Fibroblast of lung (primary cell): Measurements from ENCODE around the gene TMEM183A. TPM values are rescaled to one million over a fixed set of nuclear protein-coding genes. Genes with fewer than 3 reads are reported as not detected.

Experiments
- DNase-seq, 2 donors: peaks; one replicate each; pipeline versions ENCODE4 v3.0.0 to v3.0.0-alpha.2; 2010; ENCODE audit warnings: low read depth in 2 of 2
- H2AFZ ChIP-seq: 2 replicates; pipeline ENCODE4 v1.5.1; 2012; ENCODE audit warnings: low read length, control low read depth, inconsistent platforms
- H3K27ac ChIP-seq: 2 replicates; pipeline ENCODE4 v1.5.1; 2011; ENCODE audit warnings: low read length, control low read depth; ENCODE audit not compliant: insufficient read depth
- H3K27me3 ChIP-seq: 2 replicates; pipeline ENCODE4 v1.5.1; 2011; ENCODE audit warnings: mild to moderate bottlenecking, low read length; ENCODE audit not compliant: control insufficient read depth, insufficient read depth
- H3K36me3 ChIP-seq: 2 replicates; pipeline ENCODE4 v1.5.1; 2011; ENCODE audit warnings: low read length; ENCODE audit not compliant: control insufficient read depth, insufficient read depth
- H3K4me1 ChIP-seq: 2 replicates; pipeline ENCODE4 v1.5.1; 2011; ENCODE audit warnings: low read length; ENCODE audit not compliant: control insufficient read depth, insufficient read depth; ENCODE audit errors: extremely low read depth
- H3K4me2 ChIP-seq: 2 replicates; pipeline ENCODE4 v1.5.1; 2011; ENCODE audit warnings: low read length, control low read depth; ENCODE audit not compliant: insufficient read depth; ENCODE audit errors: extremely low read depth
- H3K4me3 ChIP-seq, 4 experiments: fragments of 200-600 bp in 1 of 4; sonication (generic) in 1 of 4; replicated peaks in 1 of 4; 2 replicates each; pipeline ENCODE4 v1.5.1; 2011 to 2016; ENCODE audit warnings: low read length in 4 of 4, low read depth in 3 of 4, mild to moderate bottlenecking in 3 of 4, control low read depth in 2 of 4, inconsistent platforms in 1 of 4, mixed read lengths in 1 of 4; ENCODE audit not compliant: insufficient read depth in 1 of 4; ENCODE audit errors: control extremely low read depth in 1 of 4
- H3K79me2 ChIP-seq: 2 replicates; pipeline ENCODE4 v1.5.1; 2012; ENCODE audit warnings: mild to moderate bottlenecking, low read length, inconsistent platforms; ENCODE audit not compliant: control insufficient read depth, insufficient read depth
- H3K9ac ChIP-seq: 2 replicates; pipeline ENCODE4 v1.5.1; 2011; ENCODE audit warnings: mild to moderate bottlenecking, low read length, control low read depth; ENCODE audit not compliant: insufficient read depth
- H3K9me3 ChIP-seq: 2 replicates; pipeline ENCODE4 v1.5.1; 2012; ENCODE audit warnings: low read depth, low read length; ENCODE audit not compliant: control insufficient read depth, insufficient read depth
- H4K20me1 ChIP-seq: 2 replicates; pipeline ENCODE4 v1.5.1; 2011; ENCODE audit warnings: low read length; ENCODE audit not compliant: control insufficient read depth, insufficient read depth; ENCODE audit errors: extremely low read depth
- EZH2 ChIP-seq: IDR thresholded peaks from 2 replicates; pipeline ENCODE4 v1.5.1; 2012; ENCODE audit warnings: low read length, control low read depth, mild to moderate bottlenecking; ENCODE audit errors: missing control alignments
- polyA plus RNA-seq, 2 donors: library from polyadenylated mRNA; depleted of rRNA in 1 of 2; stranded (reverse) in 1 of 2; unstranded in 1 of 2; fragments of >200 nt; gene quantifications; 2 replicates each; pipeline ENCODE4 v1.2.1, GENCODE V29; 2011 to 2012; ENCODE audit warnings: missing spikeins in 1 of 2
- total RNA-seq: library from RNA; depleted of rRNA; stranded (reverse); fragments of >200 nt; gene quantifications from 2 replicates; pipeline ENCODE4 v1.2.1, GENCODE V29; 2014
- TF ChIP-seq, protein P1 (sequence below), 2 donors: IDR thresholded peaks in 1 of 2; conservative IDR thresholded peaks in 1 of 2; 1 replicate in 1 of 2; 2 replicates in 1 of 2; pipeline ENCODE4 v1.5.1; 2011 to 2012; ENCODE audit warnings: low read length in 2 of 2, control low read depth in 1 of 2, inconsistent platforms in 1 of 2, low read depth in 1 of 2, mild to moderate bottlenecking in 1 of 2

TMEM183A gene
- total and polyA plus RNA-seq, 2 donors (not counting 1 experiment from before 2014, with no cell fraction given) = 74.2 to 74.5 TPM

DNA sequence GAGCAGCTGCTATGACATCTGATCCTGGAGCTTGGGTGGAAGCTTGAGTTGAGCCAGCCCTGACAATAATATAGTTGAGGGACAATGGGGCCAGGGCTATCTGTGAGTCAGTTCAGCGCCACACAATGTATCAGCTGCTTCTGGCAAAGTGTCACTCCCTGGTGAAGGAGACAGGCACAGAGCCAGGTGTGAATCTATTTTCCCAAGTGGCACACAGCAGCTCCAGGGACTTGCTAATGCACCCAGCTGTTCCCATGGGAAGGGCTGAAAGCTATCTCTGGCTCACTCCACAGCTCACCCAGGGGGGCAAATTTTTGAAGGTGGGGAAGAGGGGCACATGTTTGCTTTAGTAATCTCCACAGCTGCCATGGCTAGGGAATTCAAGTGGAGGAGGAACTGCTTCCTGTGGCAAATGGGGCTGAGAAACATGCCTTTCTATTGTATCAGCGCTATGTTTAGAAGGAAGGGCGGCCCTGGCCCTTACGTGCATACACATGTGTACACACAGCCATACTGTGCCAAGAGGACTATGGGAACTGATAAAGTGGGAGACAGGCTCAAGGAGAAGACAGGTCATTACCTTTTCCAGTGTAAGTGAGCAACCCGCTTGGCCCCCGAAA is 42.3 kb upstream of the TMEM183A start:
- no peaks in the 10 kb centered on the region for H4K20me1 ChIP-seq
- H3K27ac ChIP-seq = no peak overlapping the region
- DNase-seq = peak in 1 of 2 donors; percentile 71
- no peak overlapping the region for H3K9ac ChIP-seq
- H3K4me1 ChIP-seq = peaks cover 9% of the 10 kb centered on the region
- H3K36me3 ChIP-seq = peaks cover 9% of the 10 kb centered on the region
- H3K4me2 ChIP-seq = no peak overlapping the region
- TF ChIP-seq EZH2 = no peak
- TF ChIP-seq, protein P1, sequence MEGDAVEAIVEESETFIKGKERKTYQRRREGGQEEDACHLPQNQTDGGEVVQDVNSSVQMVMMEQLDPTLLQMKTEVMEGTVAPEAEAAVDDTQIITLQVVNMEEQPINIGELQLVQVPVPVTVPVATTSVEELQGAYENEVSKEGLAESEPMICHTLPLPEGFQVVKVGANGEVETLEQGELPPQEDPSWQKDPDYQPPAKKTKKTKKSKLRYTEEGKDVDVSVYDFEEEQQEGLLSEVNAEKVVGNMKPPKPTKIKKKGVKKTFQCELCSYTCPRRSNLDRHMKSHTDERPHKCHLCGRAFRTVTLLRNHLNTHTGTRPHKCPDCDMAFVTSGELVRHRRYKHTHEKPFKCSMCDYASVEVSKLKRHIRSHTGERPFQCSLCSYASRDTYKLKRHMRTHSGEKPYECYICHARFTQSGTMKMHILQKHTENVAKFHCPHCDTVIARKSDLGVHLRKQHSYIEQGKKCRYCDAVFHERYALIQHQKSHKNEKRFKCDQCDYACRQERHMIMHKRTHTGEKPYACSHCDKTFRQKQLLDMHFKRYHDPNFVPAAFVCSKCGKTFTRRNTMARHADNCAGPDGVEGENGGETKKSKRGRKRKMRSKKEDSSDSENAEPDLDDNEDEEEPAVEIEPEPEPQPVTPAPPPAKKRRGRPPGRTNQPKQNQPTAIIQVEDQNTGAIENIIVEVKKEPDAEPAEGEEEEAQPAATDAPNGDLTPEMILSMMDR (conservative IDR thresholded peaks at IDR 0.05 in 1 of 2, IDR thresholded peaks at IDR 0.05 in 1 of 2; ENCODE audit: low read depth in 1 of 2, low read length in 2 of 2) = no peak
- no peak overlapping the region for H3K4me3 ChIP-seq
- H3K79me2 ChIP-seq = peaks cover 2% of the 10 kb centered on the region
- H2AFZ ChIP-seq = no peak overlapping the region
- no peaks in the 10 kb centered on the region for H3K27me3 ChIP-seq
- no peaks in the 10 kb centered on the region for H3K9me3 ChIP-seq

- no peak overlapping the region for H3K4me2 ChIP-seq
- H3K79me2 ChIP-seq = peaks cover 2% of the 10 kb centered on the region
- H3K27me3 ChIP-seq = no peaks in the 10 kb centered on the region
- DNase-seq = no peak
- no peak overlapping the region for H3K27ac ChIP-seq
- peaks cover 9% of the 10 kb centered on the region for H3K36me3 ChIP-seq
- H3K9ac ChIP-seq = no peak overlapping the region
- no peak overlapping the region for H2AFZ ChIP-seq
- no peaks in the 10 kb centered on the region for H4K20me1 ChIP-seq
- TF ChIP-seq, protein P1 (conservative IDR thresholded peaks at IDR 0.05 in 1 of 2, IDR thresholded peaks at IDR 0.05 in 1 of 2; ENCODE audit: low read depth in 1 of 2, low read length in 2 of 2) = no peak
- TF ChIP-seq EZH2 = no peak
- no peak overlapping the region for H3K4me3 ChIP-seq
- no peaks in the 10 kb centered on the region for H3K9me3 ChIP-seq
- H3K4me1 ChIP-seq = peaks cover 9% of the 10 kb centered on the region
Observed at GRCh38 chr1:202965422-202965821, 41.8 kb upstream of the TMEM183A start.

DNA sequence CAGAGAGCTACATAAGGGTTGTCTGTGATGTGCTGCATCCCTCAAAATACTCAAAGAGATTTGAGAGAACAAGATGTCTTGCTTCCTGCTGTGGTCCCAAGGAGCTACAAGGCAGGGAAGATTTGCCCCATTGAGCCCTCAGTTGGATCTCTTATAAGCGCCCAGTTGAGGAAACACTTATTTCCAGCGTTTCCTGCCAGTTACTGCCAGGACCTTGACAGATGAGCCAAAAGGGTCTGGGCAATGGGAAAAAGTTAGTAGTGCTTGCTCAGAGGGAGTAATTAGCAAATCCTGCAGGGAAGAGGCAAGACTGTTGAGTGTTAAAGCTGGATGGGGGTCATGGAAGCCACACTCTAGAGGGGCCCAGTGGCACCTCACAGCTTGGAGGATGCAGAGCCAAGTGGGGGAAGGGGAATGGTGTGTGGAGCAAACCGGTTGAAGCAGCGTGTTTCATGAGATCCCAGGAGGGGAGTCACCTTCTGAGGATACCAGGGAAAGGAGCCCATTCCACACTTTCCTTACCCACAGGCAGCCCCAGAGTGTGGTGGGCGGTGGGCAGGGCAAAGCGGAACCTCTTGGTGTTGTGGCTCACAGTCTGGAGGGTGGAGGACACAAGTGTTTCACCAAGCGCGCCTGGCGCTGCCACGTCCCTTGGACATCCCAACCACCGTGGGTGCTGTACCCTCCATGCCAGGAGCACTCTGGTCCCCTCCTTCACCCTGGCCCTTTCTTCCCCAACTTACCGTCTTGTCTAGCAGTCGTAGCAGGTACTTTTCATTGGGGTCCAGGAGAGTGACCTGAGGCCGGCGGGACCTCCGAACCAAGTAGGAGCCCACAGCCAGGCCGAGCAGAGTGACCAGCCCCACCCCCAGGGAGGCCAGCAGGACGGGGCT is 40.9 kb upstream of the TMEM183A start:
- Histone ChIP-seq H3K36me3 (peaks cover 9% of the 10 kb centered on the region), H2AFZ (peak overlapping the region; percentile 95), H3K27me3 (no peaks in the 10 kb centered on the region), H3K4me3 (peak overlapping the region; percentile 81 to 99 (median 92)), H3K9ac (peak overlapping the region; percentile 91), H4K20me1 (no peaks in the 10 kb centered on the region), H3K4me2 (peak overlapping the region; percentile 94), H3K4me1 (peaks cover 9% of the 10 kb centered on the region), H3K79me2 (peaks cover 2% of the 10 kb centered on the region), H3K9me3 (no peaks in the 10 kb centered on the region), H3K27ac (peak overlapping the region; percentile 71)
- no peak for DNase-seq
- TF ChIP-seq, protein P1 (conservative IDR thresholded peaks at IDR 0.05 in 1 of 2, IDR thresholded peaks at IDR 0.05 in 1 of 2; ENCODE audit: low read depth in 1 of 2, low read length in 2 of 2) = no peak
- no peak for TF ChIP-seq EZH2
